ENCODE measurements around the gene ASTN2. TPM values are rescaled to one million over a fixed set of nuclear protein-coding genes. Genes with fewer than 3 reads are reported as not detected.

ASTN2 gene
- total and polyA plus RNA-seq, 10 of the 15 experiments (the other 5 are each of a cell fraction or from before 2014, with no cell fraction given), result 1.4 to 15.7 (median 7.0) TPM

- Histone ChIP-seq H2AFZ (ENCODE audit: control insufficient read depth, low read depth, low read length) (no peak overlapping the region), H3K27ac (ENCODE audit: control insufficient read depth, insufficient read depth) (no peak overlapping the region), H3K9me3 (replicated peaks; ENCODE audit: control insufficient read depth, insufficient read depth, low read length) (peaks cover 2% of the 10 kb centered on the region; the same call in 2 of the 3 replicates), H3K4me1 (ENCODE audit: control insufficient read depth, insufficient read depth, low read length) (no peaks in the 10 kb centered on the region), H3K4me3 (no peak overlapping the region), H3K79me2 (ENCODE audit: control insufficient read depth, insufficient read depth, low read length) (no peaks in the 10 kb centered on the region), H4K20me1 (ENCODE audit: control insufficient read depth, insufficient read depth) (no peaks in the 10 kb centered on the region), H3K4me2 (ENCODE audit: control insufficient read depth, insufficient read depth) (no peak overlapping the region), H3K36me3 (ENCODE audit: control insufficient read depth in 2 of 2, insufficient read depth in 2 of 2, low read length in 1 of 2) (no peaks in the 10 kb centered on the region), H3K27me3 (replicated peaks in 1 of 2; ENCODE audit: control insufficient read depth in 2 of 2, insufficient read depth in 2 of 2, low read length in 1 of 2) (no peaks in the 10 kb centered on the region), H3K9ac (ENCODE audit: control insufficient read depth, insufficient read depth, low read length) (no peak overlapping the region)
- intact Hi-C loops (cut with micrococcal nuclease; ENCODE audit: unreplicated experiment), result no loop called here
- TF ChIP-seq PKNOX1 (IDR thresholded peaks at IDR 0.05) (no peak), ZNF592 (IDR thresholded peaks at IDR 0.05) (no peak), PAX8 (IDR thresholded peaks at IDR 0.05) (no peak), SMAD5 (IDR thresholded peaks at IDR 0.05; ENCODE audit: low read depth) (no peak), CUX1 (IDR thresholded peaks at IDR 0.05; ENCODE audit: insufficient replicate concordance, low read depth, low read length) (no peak), ATF7 (IDR thresholded peaks at IDR 0.05; ENCODE audit: low read depth) (no peak), TBL1XR1 (IDR thresholded peaks at IDR 0.05; ENCODE audit: low read depth, low read length) (no peak), ATF2 (IDR thresholded peaks at IDR 0.05; ENCODE audit: low read length) (no peak), ZNF24 (IDR thresholded peaks at IDR 0.05) (no peak), SKIL (IDR thresholded peaks at IDR 0.05; ENCODE audit: low read depth, poor library complexity, severe bottlenecking) (no peak)
- no peak for FAIRE-seq
- in situ Hi-C loops (cut with MboI), result no loop called here
- WGBS (ENCODE audit: insufficient coverage, insufficient replicate concordance, low lambda C conversion rate, missing lambda C conversion rate), result 0% methylated on average over 2 of the region's 2 CpGs
- ChIA-PET POLR2A (no interaction called here), RAD21 (ENCODE audit: unreplicated experiment) (no interaction called here), SMC1A (ENCODE audit: uncharacterized antibody, unreplicated experiment) (no interaction called here), CTCF (no interaction called here)
- no TSS peak for BruUV-seq (replicated peaks)
- no peak for ATAC-seq
- no peak for DNase-seq (ENCODE audit: low read depth, low spot score)
Observed at GRCh38 chr9:116456490-116457088, 958.3 kb downstream of the ASTN2 start.
